ENCODE data around the gene AMIGO2.

DNA sequence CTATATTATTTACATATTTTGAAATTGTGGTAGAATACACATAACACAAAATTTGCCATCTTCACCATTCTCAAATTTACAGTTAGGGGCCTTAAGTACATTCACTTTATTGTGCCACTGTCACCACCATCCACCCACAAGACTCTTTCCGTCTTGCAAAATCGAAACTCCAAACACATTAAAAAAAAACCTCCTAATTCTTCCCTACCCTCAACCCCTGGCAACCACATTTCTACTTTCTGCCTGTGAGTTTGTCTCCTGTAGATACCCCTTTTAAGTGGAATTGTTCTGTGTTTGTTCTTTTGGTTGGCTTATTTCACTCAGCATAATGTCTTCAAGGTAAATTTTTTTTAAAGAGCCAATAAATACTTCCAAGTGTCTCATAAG is 31.6 kb upstream of the AMIGO2 start:
- TF ChIP-seq, protein P1, sequence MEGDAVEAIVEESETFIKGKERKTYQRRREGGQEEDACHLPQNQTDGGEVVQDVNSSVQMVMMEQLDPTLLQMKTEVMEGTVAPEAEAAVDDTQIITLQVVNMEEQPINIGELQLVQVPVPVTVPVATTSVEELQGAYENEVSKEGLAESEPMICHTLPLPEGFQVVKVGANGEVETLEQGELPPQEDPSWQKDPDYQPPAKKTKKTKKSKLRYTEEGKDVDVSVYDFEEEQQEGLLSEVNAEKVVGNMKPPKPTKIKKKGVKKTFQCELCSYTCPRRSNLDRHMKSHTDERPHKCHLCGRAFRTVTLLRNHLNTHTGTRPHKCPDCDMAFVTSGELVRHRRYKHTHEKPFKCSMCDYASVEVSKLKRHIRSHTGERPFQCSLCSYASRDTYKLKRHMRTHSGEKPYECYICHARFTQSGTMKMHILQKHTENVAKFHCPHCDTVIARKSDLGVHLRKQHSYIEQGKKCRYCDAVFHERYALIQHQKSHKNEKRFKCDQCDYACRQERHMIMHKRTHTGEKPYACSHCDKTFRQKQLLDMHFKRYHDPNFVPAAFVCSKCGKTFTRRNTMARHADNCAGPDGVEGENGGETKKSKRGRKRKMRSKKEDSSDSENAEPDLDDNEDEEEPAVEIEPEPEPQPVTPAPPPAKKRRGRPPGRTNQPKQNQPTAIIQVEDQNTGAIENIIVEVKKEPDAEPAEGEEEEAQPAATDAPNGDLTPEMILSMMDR (IDR thresholded peaks at IDR 0.05): no peak
- TF ChIP-seq POLR2A (IDR thresholded peaks at IDR 0.05): no peak

Data from body of pancreas (tissue), 4 donors.